HepG2 (cell line): Measurements from ENCODE around the gene CHMP5. TPM values are rescaled to one million over a fixed set of nuclear protein-coding genes. Genes with fewer than 3 reads are reported as not detected.

Experiments
- AGO2 ChIP-seq: fragments of 200-400 bp; formaldehyde crosslinking; optimal IDR thresholded peaks from 2 replicates; pipeline ENCODE3; 2017; ENCODE audit warnings: mild to moderate bottlenecking, low read depth, low read length, moderate library complexity
- CCDC6 ChIP-seq: sonication (generic); formaldehyde crosslinking; IDR thresholded peaks from 2 replicates; pipeline ENCODE4 v1.8.1; 2022; ENCODE audit warnings: mild to moderate bottlenecking, missing genetic modification reagents, moderate library complexity
- DMAP1 ChIP-seq: IDR thresholded peaks from 2 replicates; pipeline ENCODE4 v1.6.1; 2016
- FOXJ3 ChIP-seq: sonication (generic); formaldehyde crosslinking; IDR thresholded peaks from 2 replicates; pipeline ENCODE4 v1.4.0; 2020; ENCODE audit warnings: missing genetic modification reagents, mild to moderate bottlenecking, borderline replicate concordance
- FOXO4 ChIP-seq: sonication (generic); formaldehyde crosslinking; conservative IDR thresholded peaks from 2 replicates; pipeline ENCODE4 v1.8.1; 2023; ENCODE audit warnings: missing genetic modification reagents
- HNRNPL ChIP-seq: fragments of 200-400 bp; formaldehyde crosslinking; IDR thresholded peaks from 2 replicates; pipeline ENCODE4 v1.6.1; 2017; ENCODE audit warnings: mild to moderate bottlenecking, low read depth, low read length
- IKZF1 ChIP-seq: fragments of 450-650 bp; IDR thresholded peaks from 2 replicates; pipeline ENCODE4 v1.7.1; 2016
- IRF9 ChIP-seq: sonication (generic); formaldehyde crosslinking; IDR thresholded peaks from 2 replicates; pipeline ENCODE4 v1.8.0; 2022; ENCODE audit warnings: missing genetic modification reagents, mild to moderate bottlenecking, borderline replicate concordance
- MED8 ChIP-seq: sonication (generic); formaldehyde crosslinking; IDR thresholded peaks from 2 replicates; pipeline ENCODE4 v1.8.1; 2023; ENCODE audit warnings: mild to moderate bottlenecking, missing genetic modification reagents; ENCODE audit not compliant: insufficient replicate concordance
- NR2C2 ChIP-seq: sonication (generic); formaldehyde crosslinking; IDR thresholded peaks from 2 replicates; pipeline ENCODE4 v1.4.0; 2020; ENCODE audit warnings: missing genetic modification reagents, mild to moderate bottlenecking, moderate library complexity, borderline replicate concordance
- PAF1 ChIP-seq: IDR thresholded peaks from 2 replicates; pipeline ENCODE4 v1.6.1; 2016; ENCODE audit warnings: missing genetic modification reagents, missing compliant biosample characterization
- PRPF4 ChIP-seq: fragments of 200-400 bp; formaldehyde crosslinking; IDR thresholded peaks from 2 replicates; pipeline ENCODE4 v1.6.1; 2016; ENCODE audit warnings: low read length, low read depth; ENCODE audit not compliant: poor library complexity, severe bottlenecking
- RARG ChIP-seq: sonication (generic); formaldehyde crosslinking; IDR thresholded peaks from 2 replicates; pipeline ENCODE4 v1.4.0; 2020; ENCODE audit warnings: low read depth, mild to moderate bottlenecking, missing genetic modification reagents
- SMAD3 ChIP-seq: sonication (generic); formaldehyde crosslinking; IDR thresholded peaks from 2 replicates; pipeline ENCODE4 v1.4.0; 2020; ENCODE audit warnings: missing genetic modification reagents
- SNRNP70 ChIP-seq: fragments of 200-400 bp; formaldehyde crosslinking; IDR thresholded peaks from 2 replicates; pipeline ENCODE4 v1.6.1; 2017; ENCODE audit warnings: mild to moderate bottlenecking, low read depth, low read length, moderate library complexity
- TFE3 ChIP-seq: IDR thresholded peaks from 2 replicates; pipeline ENCODE4 v1.6.1; 2016
- ZNF24 ChIP-seq: fragments of 450-650 bp; IDR thresholded peaks from 2 replicates; pipeline ENCODE4 v1.6.1; 2017; ENCODE audit warnings: antibody characterized with exemption, mild to moderate bottlenecking
- ZNF282 ChIP-seq: fragments of 450-650 bp; IDR thresholded peaks from 2 replicates; pipeline ENCODE4 v1.6.1; 2018; ENCODE audit not compliant: partially characterized antibody
- ZNF350 ChIP-seq: sonication (generic); formaldehyde crosslinking; IDR thresholded peaks from 2 replicates; pipeline ENCODE4 v1.4.0; 2020; ENCODE audit warnings: mild to moderate bottlenecking, low read depth, missing genetic modification reagents, borderline replicate concordance
- ZNF678 ChIP-seq: sonication (generic); formaldehyde crosslinking; IDR thresholded peaks from 2 replicates; pipeline ENCODE4 v1.4.0; 2020; ENCODE audit warnings: mild to moderate bottlenecking, missing genetic modification reagents
- ZNF841 ChIP-seq: sonication (generic); formaldehyde crosslinking; IDR thresholded peaks from 2 replicates; pipeline ENCODE4 v1.8.1; 2023; ENCODE audit warnings: missing genetic modification reagents, borderline replicate concordance
- ZNF878 ChIP-seq: sonication (generic); formaldehyde crosslinking; IDR thresholded peaks from 2 replicates; pipeline ENCODE4 v1.8.1; 2023; ENCODE audit warnings: mild to moderate bottlenecking, missing genetic modification reagents, moderate library complexity
- polyA plus RNA-seq, 8 experiments: library from polyadenylated mRNA; depleted of rRNA in 3 of 8; stranded (reverse) in 7 of 8; unstranded in 1 of 8; fragments of >200 nt; fragmentation: Illumina TruSeq in 4 of 8; extraction: Trizol in 4 of 8; gene quantifications; 2 replicates each; pipeline versions ENCODE4 v1.2.1 to v1.2.3, GENCODE V29; 2011 to 2016; ENCODE audit warnings: low read depth in 4 of 8, missing spikeins in 1 of 8, mixed read lengths in 1 of 8; ENCODE audit not compliant: insufficient read depth in 1 of 8
- total RNA-seq, 5 experiments: library from RNA; depleted of rRNA; stranded (reverse); fragments of >200 nt; fragmentation: Illumina TruSeq; extraction: Trizol; gene quantifications; 2 replicates each; pipeline ENCODE4 v1.2.3, GENCODE V29; 2016; ENCODE audit warnings: low read depth in 1 of 5
- TF ChIP-seq, protein P1 (sequence below): sonication (generic); formaldehyde crosslinking; IDR thresholded peaks from 2 replicates; pipeline ENCODE4 v1.4.0; 2020; ENCODE audit warnings: mild to moderate bottlenecking, missing genetic modification reagents
- TF ChIP-seq, protein P2 (sequence below): sonication (generic); formaldehyde crosslinking; IDR thresholded peaks from 2 replicates; pipeline ENCODE4 v1.5.1; 2020; ENCODE audit warnings: missing genetic modification reagents, mild to moderate bottlenecking, borderline replicate concordance

Gene CHMP5
- total and polyA plus RNA-seq, 2 of the 13 experiments (the other 11 are each of a cell fraction or from before 2014, with no cell fraction given) = 46.0 to 57.3 TPM

- peak; percentile 26; the same call in 1 of the 2 replicates for TF ChIP-seq ZNF350 (CRISPR knock-in tag)
- no peak for TF ChIP-seq ZNF678 (CRISPR knock-in tag)
- TF ChIP-seq CCDC6 = peak; percentile 34; the same call in 1 of the 2 replicates
- TF ChIP-seq AGO2 = no peak
- TF ChIP-seq, protein P1, sequence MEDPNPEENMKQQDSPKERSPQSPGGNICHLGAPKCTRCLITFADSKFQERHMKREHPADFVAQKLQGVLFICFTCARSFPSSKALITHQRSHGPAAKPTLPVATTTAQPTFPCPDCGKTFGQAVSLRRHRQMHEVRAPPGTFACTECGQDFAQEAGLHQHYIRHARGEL (CRISPR knock-in tag) = no peak
- TF ChIP-seq PRPF4 = no peak
- no peak for TF ChIP-seq SMAD3 (CRISPR knock-in tag)
- no peak for TF ChIP-seq ZNF878
- no peak for TF ChIP-seq MED8 (CRISPR knock-in tag)
- TF ChIP-seq ZNF841 = no peak
- TF ChIP-seq ZNF24 = no peak
- no peak for TF ChIP-seq HNRNPL
- TF ChIP-seq TFE3 (CRISPR knock-in tag) = no peak
- no peak for TF ChIP-seq FOXO4 (CRISPR knock-in tag)
- TF ChIP-seq PAF1 (CRISPR knock-in tag) = no peak
- no peak for TF ChIP-seq SNRNP70
- no peak; the same call in 1 of the 2 replicates for TF ChIP-seq DMAP1 (CRISPR knock-in tag)
- peak; percentile 4; the same call in 1 of the 2 replicates for TF ChIP-seq IRF9 (CRISPR knock-in tag)
- TF ChIP-seq IKZF1 = no peak
- TF ChIP-seq RARG (CRISPR knock-in tag) = no peak
- no peak for TF ChIP-seq FOXJ3
- TF ChIP-seq, protein P2, sequence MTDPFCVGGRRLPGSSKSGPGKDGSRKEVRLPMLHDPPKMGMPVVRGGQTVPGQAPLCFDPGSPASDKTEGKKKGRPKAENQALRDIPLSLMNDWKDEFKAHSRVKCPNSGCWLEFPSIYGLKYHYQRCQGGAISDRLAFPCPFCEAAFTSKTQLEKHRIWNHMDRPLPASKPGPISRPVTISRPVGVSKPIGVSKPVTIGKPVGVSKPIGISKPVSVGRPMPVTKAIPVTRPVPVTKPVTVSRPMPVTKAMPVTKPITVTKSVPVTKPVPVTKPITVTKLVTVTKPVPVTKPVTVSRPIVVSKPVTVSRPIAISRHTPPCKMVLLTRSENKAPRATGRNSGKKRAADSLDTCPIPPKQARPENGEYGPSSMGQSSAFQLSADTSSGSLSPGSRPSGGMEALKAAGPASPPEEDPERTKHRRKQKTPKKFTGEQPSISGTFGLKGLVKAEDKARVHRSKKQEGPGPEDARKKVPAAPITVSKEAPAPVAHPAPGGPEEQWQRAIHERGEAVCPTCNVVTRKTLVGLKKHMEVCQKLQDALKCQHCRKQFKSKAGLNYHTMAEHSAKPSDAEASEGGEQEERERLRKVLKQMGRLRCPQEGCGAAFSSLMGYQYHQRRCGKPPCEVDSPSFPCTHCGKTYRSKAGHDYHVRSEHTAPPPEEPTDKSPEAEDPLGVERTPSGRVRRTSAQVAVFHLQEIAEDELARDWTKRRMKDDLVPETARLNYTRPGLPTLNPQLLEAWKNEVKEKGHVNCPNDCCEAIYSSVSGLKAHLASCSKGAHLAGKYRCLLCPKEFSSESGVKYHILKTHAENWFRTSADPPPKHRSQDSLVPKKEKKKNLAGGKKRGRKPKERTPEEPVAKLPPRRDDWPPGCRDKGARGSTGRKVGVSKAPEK (CRISPR knock-in tag) = no peak
- TF ChIP-seq ZNF282 = no peak
- peak; percentile 31; the same call in 1 of the 2 replicates for TF ChIP-seq NR2C2
Observed at GRCh38 chr9:33264473-33265177, at the start of gene CHMP5, which contains the start of gene BAG1 (continued).
